NCI-H2196 treated with DMSO at 0.1 percent for 48 hours (cell line): ENCODE results near the gene DENND6B.
A peak's percentile ranks its signal among the peaks of the same experiment; 100 is the strongest.
"Not testable (repeated sequence)": the region's sequence is repeated elsewhere in the genome, so short reads cannot be mapped to it uniquely, and the experiment has no call there.

Experiments used
- DNase-seq: peaks from one replicate; lab custom pipeline; 2025; ENCODE audit not compliant: unreplicated experiment; lab: John Stamatoyannopoulos, UW

DENND6B gene

GRCh38 chr22:50273781-50274180 is 53.0 kb downstream of the DENND6B start:
- not testable (repeated sequence) for DNase-seq

GRCh38 chr22:50273352-50273751 is 53.5 kb downstream of the DENND6B start:
- not testable (repeated sequence) for DNase-seq

GRCh38 chr22:50272044-50272802 is 54.6 kb downstream of the DENND6B start:
- DNase-seq = no peak

- DNase-seq = peak; percentile 10
Measured at GRCh38 chr22:50271519-50271970, 55.3 kb downstream of the DENND6B start.

- DNase-seq = no peak
Measured at GRCh38 chr22:50270666-50271394, 56.0 kb downstream of the DENND6B start.

GRCh38 chr22:50269970-50270665 is 56.7 kb downstream of the DENND6B start, which contains the start of gene MAPK11:
MAPK11 (minus strand) TSS chr22:50270380; CDS start chr22:50270292, 88 bp downstream.
- DNase-seq = no peak

- no peak for DNase-seq
Measured at GRCh38 chr22:50269573-50269969, 57.2 kb downstream of the DENND6B start.

- DNase-seq = peak; percentile 57
Measured at GRCh38 chr22:50268655-50269113, 58.1 kb downstream of the DENND6B start.

GRCh38 chr22:50267591-50268390 is 59.0 kb downstream of the DENND6B start:
- DNase-seq = no peak

- no peak for DNase-seq
Measured at GRCh38 chr22:50266994-50267393, 59.8 kb downstream of the DENND6B start.

- DNase-seq = no peak
Measured at GRCh38 chr22:50264946-50265669, 61.7 kb downstream of the DENND6B start.

GRCh38 chr22:50264104-50264745 is 62.6 kb downstream of the DENND6B start:
- no peak for DNase-seq

GRCh38 chr22:50262973-50263617 is 63.7 kb downstream of the DENND6B start:
- no peak for DNase-seq

- DNase-seq = no peak
Measured at GRCh38 chr22:50262460-50262911, 64.3 kb downstream of the DENND6B start.

- no peak for DNase-seq
Measured at GRCh38 chr22:50261615-50262459, 65.0 kb downstream of the DENND6B start, which contains the start of gene MAPK12. MAPK12 (minus strand) TSS chr22:50261683; CDS start chr22:50261509, 174 bp downstream.

GRCh38 chr22:50260801-50261614 is 65.8 kb downstream of the DENND6B start:
- no peak for DNase-seq

GRCh38 chr22:50260434-50260800 is 66.4 kb downstream of the DENND6B start:
- DNase-seq = no peak
